Adrenal gland (tissue), 5 donors: ENCODE results near the gene KRT80.

Experiments used
- POLR2A ChIP-seq, 2 donors: fragments of 450-650 bp; IDR thresholded peaks; one replicate each; pipeline ENCODE4 v1.6.1; 2017; ENCODE audit warnings: antibody characterized with exemption in 2 of 2, mild to moderate bottlenecking in 2 of 2, moderate library complexity in 1 of 2
- TF ChIP-seq, protein P1 (sequence below), 6 experiments: fragments of 450-650 bp in 4 of 6; fragments of 200-600 bp in 2 of 6; sonication (generic) in 1 of 6; IDR thresholded peaks; 1 replicate in 5 of 6; 2 replicates in 1 of 6; pipeline versions ENCODE4 v1.5.1 to v1.8.0; 2016 to 2021; ENCODE audit warnings: antibody characterized with exemption in 6 of 6, mild to moderate bottlenecking in 2 of 6, moderate library complexity in 1 of 6
- donor health status: DM: no; HTN: no; CAD: no.

DNA sequence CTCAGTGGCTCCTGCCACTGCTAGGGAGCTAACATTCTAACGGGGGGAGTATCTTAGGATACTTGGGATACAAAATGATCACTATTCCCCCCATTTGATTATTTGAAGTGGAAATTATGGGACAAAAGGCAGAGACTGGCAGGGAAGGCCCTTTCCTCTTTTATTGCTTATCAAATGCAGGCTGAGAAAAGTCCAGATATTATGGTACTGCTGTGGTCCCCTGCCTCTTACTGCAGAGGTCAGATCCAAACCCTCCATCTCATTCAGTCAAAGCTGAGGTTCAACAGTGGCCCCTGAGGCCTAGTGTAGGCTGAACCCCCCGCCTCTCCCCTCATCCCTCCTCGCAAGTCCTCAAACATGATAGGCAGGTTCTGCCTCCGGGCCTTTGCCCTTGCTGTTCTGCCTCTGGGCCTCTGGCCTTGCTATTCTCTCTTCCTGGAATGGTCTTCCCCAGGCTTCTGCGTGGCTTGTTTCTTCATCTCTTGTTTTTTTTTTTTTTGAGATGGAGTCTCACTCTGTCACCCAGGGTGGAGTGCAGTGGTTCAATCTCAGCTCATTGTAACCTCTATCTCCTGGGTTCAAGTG, 34.2 kb downstream of the KRT80 start:
- TF ChIP-seq, protein P1, sequence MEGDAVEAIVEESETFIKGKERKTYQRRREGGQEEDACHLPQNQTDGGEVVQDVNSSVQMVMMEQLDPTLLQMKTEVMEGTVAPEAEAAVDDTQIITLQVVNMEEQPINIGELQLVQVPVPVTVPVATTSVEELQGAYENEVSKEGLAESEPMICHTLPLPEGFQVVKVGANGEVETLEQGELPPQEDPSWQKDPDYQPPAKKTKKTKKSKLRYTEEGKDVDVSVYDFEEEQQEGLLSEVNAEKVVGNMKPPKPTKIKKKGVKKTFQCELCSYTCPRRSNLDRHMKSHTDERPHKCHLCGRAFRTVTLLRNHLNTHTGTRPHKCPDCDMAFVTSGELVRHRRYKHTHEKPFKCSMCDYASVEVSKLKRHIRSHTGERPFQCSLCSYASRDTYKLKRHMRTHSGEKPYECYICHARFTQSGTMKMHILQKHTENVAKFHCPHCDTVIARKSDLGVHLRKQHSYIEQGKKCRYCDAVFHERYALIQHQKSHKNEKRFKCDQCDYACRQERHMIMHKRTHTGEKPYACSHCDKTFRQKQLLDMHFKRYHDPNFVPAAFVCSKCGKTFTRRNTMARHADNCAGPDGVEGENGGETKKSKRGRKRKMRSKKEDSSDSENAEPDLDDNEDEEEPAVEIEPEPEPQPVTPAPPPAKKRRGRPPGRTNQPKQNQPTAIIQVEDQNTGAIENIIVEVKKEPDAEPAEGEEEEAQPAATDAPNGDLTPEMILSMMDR (IDR thresholded peaks at IDR 0.05), result no peak
- TF ChIP-seq POLR2A (IDR thresholded peaks at IDR 0.05), result no peak
